Measurements from ENCODE around the gene GPC6. TPM values are rescaled to one million over a fixed set of nuclear protein-coding genes. Genes with fewer than 3 reads are reported as not detected.

Gene GPC6
- total RNA-seq, 1 donor from 2014 or later, result not detected

DNA sequence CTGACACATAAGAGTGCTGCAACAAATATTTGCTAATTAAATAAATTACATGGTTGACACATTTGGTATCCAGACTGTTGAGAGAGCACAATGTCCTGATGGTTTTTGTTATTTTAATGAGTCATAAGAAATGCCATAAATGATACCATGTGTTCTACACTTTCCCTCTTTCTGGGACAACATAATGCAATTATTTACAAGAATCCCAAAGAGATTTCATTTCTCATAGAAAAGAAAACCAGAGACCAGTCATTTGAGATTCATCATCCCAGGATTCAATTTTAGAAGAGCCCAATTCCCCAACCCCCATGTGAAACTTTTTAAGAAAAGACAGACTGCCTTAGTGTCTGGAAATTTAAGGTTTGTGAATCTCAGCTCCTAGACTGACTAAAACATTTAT is 853.3 kb downstream of the GPC6 start:
- ATAC-seq (ENCODE audit: low read depth) (no peak), DNase-seq (no peak)
- no peak for TF ChIP-seq CTCF (IDR thresholded peaks at IDR 0.05)
- ChIA-PET POLR2A (no interaction called here), CTCF (no interaction called here)
- no peak overlapping the region for H3K27ac Mint-ChIP-seq
- no peak overlapping the region for H3K4me3 Mint-ChIP-seq
- no peaks in the 10 kb centered on the region for H3K9me3 Mint-ChIP-seq
- H3K4me1 Mint-ChIP-seq, result no peaks in the 10 kb centered on the region
- intact Hi-C loops (cut with micrococcal nuclease), result no loop called here
- no peaks in the 10 kb centered on the region for H3K36me3 Mint-ChIP-seq (ENCODE audit: low read depth)
- no peaks in the 10 kb centered on the region for H3K27me3 Mint-ChIP-seq

DNA sequence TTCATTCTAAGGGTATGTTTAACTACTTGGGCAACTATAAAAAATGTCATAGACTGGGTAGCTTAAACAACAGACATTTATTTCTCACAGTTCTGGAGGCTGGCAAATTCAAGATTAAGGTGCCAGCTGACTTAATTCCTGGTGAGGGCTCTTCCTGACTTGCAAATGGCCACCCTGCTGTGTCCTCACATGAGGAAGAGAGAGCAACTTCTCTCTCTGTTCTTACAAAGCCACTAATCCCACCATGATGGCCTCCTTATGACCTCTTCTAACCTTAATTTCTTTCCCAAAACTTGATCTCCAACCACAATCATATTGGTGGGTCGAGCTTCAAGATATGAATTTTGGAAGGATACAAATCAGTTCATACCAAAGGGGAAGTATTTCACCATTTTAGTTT is 853.9 kb downstream of the GPC6 start:
- ChIA-PET POLR2A (no interaction called here), CTCF (no interaction called here)
- Mint-ChIP-seq H3K27ac (no peak overlapping the region), H3K27me3 (no peaks in the 10 kb centered on the region), H3K4me3 (no peak overlapping the region), H3K36me3 (ENCODE audit: low read depth) (no peaks in the 10 kb centered on the region), H3K4me1 (no peaks in the 10 kb centered on the region), H3K9me3 (no peaks in the 10 kb centered on the region)
- no peak for TF ChIP-seq CTCF (IDR thresholded peaks at IDR 0.05)
- no peak for DNase-seq
- no peak for ATAC-seq (ENCODE audit: low read depth)
- intact Hi-C loops (cut with micrococcal nuclease), result no loop called here

- Mint-ChIP-seq H3K36me3 (ENCODE audit: low read depth) (no peaks in the 10 kb centered on the region), H3K27ac (no peak overlapping the region), H3K4me1 (no peaks in the 10 kb centered on the region), H3K9me3 (peaks cover 3% of the 10 kb centered on the region), H3K27me3 (no peaks in the 10 kb centered on the region), H3K4me3 (no peak overlapping the region)
- TF ChIP-seq CTCF (IDR thresholded peaks at IDR 0.05), result no peak
- ChIA-PET POLR2A (no interaction called here), CTCF (no interaction called here)
- DNase-seq, result no peak
- no peak for ATAC-seq (ENCODE audit: low read depth)
- intact Hi-C loops (cut with micrococcal nuclease), result no loop called here
Observed at GRCh38 chr13:94087100-94087499, 860.5 kb downstream of the GPC6 start.

DNA sequence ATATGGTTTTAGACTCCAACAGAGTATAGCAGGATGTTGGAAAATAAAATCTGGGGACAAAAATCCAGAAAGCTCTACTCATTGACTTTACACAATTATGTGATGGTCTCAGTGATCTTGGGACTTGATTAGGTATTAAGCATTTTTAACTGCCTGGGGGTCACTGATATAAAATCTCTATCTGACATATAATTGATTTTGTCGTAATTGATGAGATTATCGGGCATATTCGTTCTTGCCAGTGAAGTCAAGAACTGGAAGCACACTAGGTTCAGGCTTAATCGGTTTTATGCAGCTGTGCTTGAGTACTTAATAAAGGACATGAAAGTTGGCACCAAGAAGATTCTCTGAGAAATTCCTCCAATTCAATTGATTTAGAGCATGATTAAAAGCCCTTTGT is 862.1 kb downstream of the GPC6 start:
- POLR2A ChIA-PET, result no interaction called here
- DNase-seq (no peak), ATAC-seq (ENCODE audit: low read depth) (no peak)
- Mint-ChIP-seq H3K4me3 (no peak overlapping the region), H3K27me3 (no peaks in the 10 kb centered on the region), H3K36me3 (ENCODE audit: low read depth) (no peaks in the 10 kb centered on the region), H3K9me3 (peaks cover 8% of the 10 kb centered on the region), H3K27ac (no peak overlapping the region), H3K4me1 (no peaks in the 10 kb centered on the region)
- CTCF ChIA-PET, result no interaction called here
- intact Hi-C loops (cut with micrococcal nuclease), result no loop called here
- no peak for TF ChIP-seq CTCF (IDR thresholded peaks at IDR 0.05)

DNA sequence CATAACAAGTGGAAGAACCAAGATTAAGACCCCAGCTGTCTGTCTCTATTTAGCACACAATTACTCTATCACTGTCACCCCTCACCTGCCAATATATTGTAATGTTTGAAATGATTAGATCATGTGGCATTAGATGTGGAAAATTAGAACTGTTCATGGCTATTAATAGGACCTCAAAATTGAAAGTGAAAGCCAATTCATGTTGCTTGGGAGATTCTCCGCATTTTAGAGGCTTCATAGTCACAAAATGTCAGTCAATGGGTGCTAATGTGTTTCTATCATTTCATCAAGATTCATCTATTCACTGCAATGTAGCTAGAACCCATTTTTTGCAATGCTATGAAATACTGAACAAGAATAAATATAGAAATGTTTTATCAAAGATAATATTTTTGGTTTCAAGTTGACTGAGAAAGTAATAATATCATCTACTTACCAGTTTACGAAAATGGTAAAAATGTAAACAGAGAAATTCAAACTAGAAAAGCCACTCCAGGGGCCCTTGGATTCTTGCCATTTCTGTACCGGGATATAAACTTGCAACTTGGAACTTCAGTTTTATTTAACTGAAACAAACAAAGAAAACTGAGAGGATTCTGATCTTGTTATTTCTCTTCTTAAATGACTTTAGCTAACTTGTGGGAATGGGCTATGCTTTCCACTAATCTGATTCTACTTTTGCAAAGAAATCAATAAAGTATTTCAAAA is 864.3 kb downstream of the GPC6 start:
- ChIA-PET CTCF (no interaction called here), POLR2A (no interaction called here)
- Mint-ChIP-seq H3K27me3 (no peaks in the 10 kb centered on the region), H3K27ac (no peak overlapping the region), H3K9me3 (peaks cover 8% of the 10 kb centered on the region), H3K4me1 (no peaks in the 10 kb centered on the region), H3K36me3 (ENCODE audit: low read depth) (no peaks in the 10 kb centered on the region), H3K4me3 (no peak overlapping the region)
- ATAC-seq (ENCODE audit: low read depth) (no peak), DNase-seq (no peak)
- no peak for TF ChIP-seq CTCF (IDR thresholded peaks at IDR 0.05)
- intact Hi-C loops (cut with micrococcal nuclease), result no loop called here
